ENCODE data around the gene CEP85L. TPM values are rescaled to one million over a fixed set of nuclear protein-coding genes. Genes with fewer than 3 reads are reported as not detected.

Gene CEP85L
- total RNA-seq, 6 experiments from 2014 or later, result 6.6 to 8.8 (median 7.6) TPM

GRCh38 chr6:118529756-118530155 lies 121.6 kb downstream of the CEP85L start:
- Mint-ChIP-seq H3K36me3 (ENCODE audit: low read depth) (peaks cover 8% of the 10 kb centered on the region), H3K27ac (no peak overlapping the region), H3K9me3 (peaks cover 7% of the 10 kb centered on the region; the same call in 1 of the 2 replicates), H3K4me3 (no peak overlapping the region), H3K4me1 (ENCODE audit: low read depth) (peaks cover 8% of the 10 kb centered on the region), H3K27me3 (ENCODE audit: insufficient read depth) (no peaks in the 10 kb centered on the region)
- no peak for DNase-seq
- no peak for TF ChIP-seq CTCF (IDR thresholded peaks at IDR 0.05)

GRCh38 chr6:118528129-118528528 lies 123.3 kb downstream of the CEP85L start:
- Mint-ChIP-seq H3K4me3 (no peak overlapping the region), H3K9me3 (peaks cover 7% of the 10 kb centered on the region; the same call in 1 of the 2 replicates), H3K27me3 (ENCODE audit: insufficient read depth) (no peaks in the 10 kb centered on the region), H3K27ac (no peak overlapping the region), H3K36me3 (ENCODE audit: low read depth) (peaks cover 8% of the 10 kb centered on the region), H3K4me1 (ENCODE audit: low read depth) (peaks cover 8% of the 10 kb centered on the region)
- TF ChIP-seq CTCF (IDR thresholded peaks at IDR 0.05), result no peak
- no peak for DNase-seq

- no peak overlapping the region for H3K4me3 Mint-ChIP-seq
- DNase-seq, result no peak
Measured at GRCh38 chr6:118525913-118526780, 125.2 kb downstream of the CEP85L start.

GRCh38 chr6:118524686-118525085 lies 126.7 kb downstream of the CEP85L start:
- Mint-ChIP-seq H3K4me3 (no peak overlapping the region), H3K36me3 (ENCODE audit: low read depth) (no peaks in the 10 kb centered on the region), H3K27ac (no peak overlapping the region), H3K4me1 (ENCODE audit: low read depth) (peaks cover 8% of the 10 kb centered on the region), H3K9me3 (no peaks in the 10 kb centered on the region), H3K27me3 (ENCODE audit: insufficient read depth) (no peaks in the 10 kb centered on the region)
- DNase-seq, result no peak
- TF ChIP-seq CTCF (IDR thresholded peaks at IDR 0.05), result no peak

More at GRCh38 chr6:118525913-118526780, 125.2 kb downstream of the CEP85L start:
- H3K27me3 Mint-ChIP-seq (ENCODE audit: insufficient read depth), result no peaks in the 10 kb centered on the region
- peaks cover 7% of the 10 kb centered on the region; the same call in 1 of the 2 replicates for H3K9me3 Mint-ChIP-seq
- no peak for TF ChIP-seq CTCF (IDR thresholded peaks at IDR 0.05)
- H3K4me1 Mint-ChIP-seq (ENCODE audit: low read depth), result peaks cover 8% of the 10 kb centered on the region
- no peak overlapping the region for H3K27ac Mint-ChIP-seq
- peaks cover 8% of the 10 kb centered on the region for H3K36me3 Mint-ChIP-seq (ENCODE audit: low read depth)

- Mint-ChIP-seq H3K9me3 (no peaks in the 10 kb centered on the region), H3K27me3 (ENCODE audit: insufficient read depth) (no peaks in the 10 kb centered on the region), H3K36me3 (ENCODE audit: low read depth) (peaks cover 7% of the 10 kb centered on the region; the same call in 1 of the 2 replicates), H3K4me1 (ENCODE audit: low read depth) (peaks cover 8% of the 10 kb centered on the region), H3K27ac (no peak overlapping the region), H3K4me3 (no peak overlapping the region)
- no peak for TF ChIP-seq CTCF (IDR thresholded peaks at IDR 0.05)
- DNase-seq, result no peak
Measured at GRCh38 chr6:118523216-118523615, 128.2 kb downstream of the CEP85L start.
